RWPE2 (cell line): ENCODE measurements around the gene PPM1G.

ENCODE experiments used
- ATAC-seq: fragments of 200-7000 bp; cut with Tn5 transposase; 3 replicates; pipeline ENCODE4 v1.9.1; 2021; ENCODE audit warnings: low read depth
- DNase-seq: peaks from one replicate; pipeline ENCODE4 v3.0.0-alpha.2; 2020; ENCODE audit warnings: low spot score
- H3K27ac ChIP-seq: fragments of 450-650 bp; 2 replicates; pipeline ENCODE4 v1.5.1; 2017; ENCODE audit warnings: mild to moderate bottlenecking; ENCODE audit not compliant: poor library complexity, severe bottlenecking
- H3K27me3 ChIP-seq: fragments of 250-450 bp; sonication (Bioruptor Pico); 2 replicates; pipeline ENCODE4 v1.5.1; 2021; ENCODE audit warnings: mild to moderate bottlenecking, moderate library complexity; ENCODE audit not compliant: insufficient read depth, poor library complexity, severe bottlenecking
- H3K36me3 ChIP-seq: fragments of 250-450 bp; sonication (Bioruptor Pico); 2 replicates; pipeline ENCODE4 v1.5.1; 2020; ENCODE audit warnings: low read depth, mild to moderate bottlenecking, moderate library complexity
- H3K4me1 ChIP-seq: fragments of 250-450 bp; sonication (Bioruptor Pico); 2 replicates; pipeline ENCODE4 v1.5.1; 2021; ENCODE audit warnings: mild to moderate bottlenecking, moderate library complexity; ENCODE audit not compliant: insufficient read depth, poor library complexity, severe bottlenecking
- H3K4me3 ChIP-seq: fragments of 250-450 bp; sonication (Bioruptor Pico); 2 replicates; pipeline ENCODE4 v1.5.1; 2021; ENCODE audit warnings: mild to moderate bottlenecking, moderate library complexity; ENCODE audit not compliant: severe bottlenecking
- H3K9me3 ChIP-seq: fragments of 250-450 bp; sonication (Bioruptor Pico); 2 replicates; pipeline ENCODE4 v1.5.1; 2021; ENCODE audit warnings: mild to moderate bottlenecking, moderate library complexity; ENCODE audit not compliant: severe bottlenecking
- CTCF ChIP-seq: fragments of 450-650 bp; IDR thresholded peaks from one replicate; pipeline ENCODE4 v1.5.1; 2017; ENCODE audit warnings: mild to moderate bottlenecking, moderate library complexity; ENCODE audit not compliant: poor library complexity, severe bottlenecking

The PPM1G gene

GRCh38 chr2:27376866-27377617 is 32.3 kb downstream of the PPM1G start:
- H3K27me3 ChIP-seq: no peaks in the 10 kb centered on the region
- no peak for ATAC-seq
- H3K36me3 ChIP-seq: peaks cover 84% of the 10 kb centered on the region
- TF ChIP-seq CTCF: no peak
- H3K4me1 ChIP-seq: peaks cover 10% of the 10 kb centered on the region
- H3K9me3 ChIP-seq: no peaks in the 10 kb centered on the region
- H3K4me3 ChIP-seq: no peak overlapping the region
- no peak overlapping the region for H3K27ac ChIP-seq
- DNase-seq: peak; percentile 48

- Histone ChIP-seq H3K4me1 (peaks cover 15% of the 10 kb centered on the region), H3K9me3 (no peaks in the 10 kb centered on the region), H3K36me3 (peaks cover 83% of the 10 kb centered on the region), H3K27ac (no peak overlapping the region), H3K27me3 (no peaks in the 10 kb centered on the region), H3K4me3 (no peak overlapping the region)
- ATAC-seq (no peak), DNase-seq (peak; percentile 33)
- no peak for TF ChIP-seq CTCF
Measured at GRCh38 chr2:27376151-27376865, 33.1 kb downstream of the PPM1G start.

DNA sequence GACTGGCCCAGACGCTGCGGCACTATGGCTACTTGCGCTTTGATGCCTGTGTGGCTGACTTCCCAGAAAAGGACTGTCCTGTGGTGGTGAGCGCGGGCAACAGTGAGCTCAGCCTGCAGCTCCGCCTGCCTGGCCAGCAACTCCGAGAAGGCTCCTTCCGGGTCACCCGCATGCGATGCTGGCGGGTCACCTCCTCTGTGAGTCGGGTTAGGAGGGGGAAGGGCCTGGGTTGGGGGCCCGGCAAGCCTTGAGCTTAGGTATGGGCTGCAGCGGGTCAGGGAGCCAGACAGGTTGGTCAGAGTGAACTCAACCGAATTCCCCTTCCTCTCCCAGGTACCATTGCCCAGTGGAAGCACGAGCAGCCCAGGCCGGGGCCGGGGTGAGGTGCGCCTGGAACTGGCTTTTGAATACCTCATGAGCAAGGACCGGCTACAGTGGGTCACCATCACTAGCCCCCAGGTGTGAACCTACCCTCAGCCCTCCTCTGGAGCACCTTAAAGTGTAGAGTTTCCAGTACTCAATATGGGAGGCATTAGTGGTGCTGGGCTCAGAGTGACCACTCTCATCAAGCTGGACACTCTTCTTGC is 33.8 kb downstream of the PPM1G start:
- Histone ChIP-seq H3K4me3 (no peak overlapping the region), H3K36me3 (peaks cover 78% of the 10 kb centered on the region), H3K27me3 (no peaks in the 10 kb centered on the region), H3K9me3 (no peaks in the 10 kb centered on the region), H3K27ac (no peak overlapping the region), H3K4me1 (peaks cover 11% of the 10 kb centered on the region)
- DNase-seq (peak; percentile 53), ATAC-seq (no peak)
- no peak for TF ChIP-seq CTCF

DNA sequence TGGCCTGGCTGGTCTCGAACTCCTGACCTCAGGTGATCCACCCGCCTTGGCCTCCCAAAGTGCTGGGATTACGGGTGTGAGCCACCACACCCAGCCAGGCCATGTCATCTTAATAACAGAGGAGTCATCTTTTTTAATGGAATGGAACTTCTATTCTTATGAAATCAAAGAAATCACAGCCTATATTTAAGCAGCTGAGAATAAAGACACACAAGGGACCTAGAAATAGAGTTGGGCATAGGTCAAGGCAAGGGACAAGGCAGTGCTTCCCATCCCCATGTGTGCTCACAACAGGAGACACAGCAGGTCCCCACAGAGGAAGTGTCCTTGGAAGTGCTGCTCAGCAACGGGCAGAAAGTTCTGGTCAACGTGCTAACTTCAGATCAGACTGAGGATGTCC is 35.8 kb downstream of the PPM1G start:
- Histone ChIP-seq H3K4me1 (peaks cover 5% of the 10 kb centered on the region), H3K36me3 (peaks cover 71% of the 10 kb centered on the region), H3K27me3 (no peaks in the 10 kb centered on the region), H3K9me3 (no peaks in the 10 kb centered on the region), H3K4me3 (no peak overlapping the region), H3K27ac (no peak overlapping the region)
- TF ChIP-seq CTCF: no peak
- no peak for ATAC-seq
- no peak for DNase-seq
